GM18909 (cell line): ENCODE results near the gene STRAP.
"Not testable (repeated sequence)": the region's sequence is repeated elsewhere in the genome, so short reads cannot be mapped to it uniquely, and the experiment has no call there.

ENCODE experiments used
- ATAC-seq: cut with Tn5 transposase; IDR thresholded peaks from one replicate; pipeline ENCODE4 v1.9.1; 2021; ENCODE audit warnings: mild to moderate bottlenecking; ENCODE audit not compliant: unreplicated experiment, poor library complexity

STRAP gene

DNA sequence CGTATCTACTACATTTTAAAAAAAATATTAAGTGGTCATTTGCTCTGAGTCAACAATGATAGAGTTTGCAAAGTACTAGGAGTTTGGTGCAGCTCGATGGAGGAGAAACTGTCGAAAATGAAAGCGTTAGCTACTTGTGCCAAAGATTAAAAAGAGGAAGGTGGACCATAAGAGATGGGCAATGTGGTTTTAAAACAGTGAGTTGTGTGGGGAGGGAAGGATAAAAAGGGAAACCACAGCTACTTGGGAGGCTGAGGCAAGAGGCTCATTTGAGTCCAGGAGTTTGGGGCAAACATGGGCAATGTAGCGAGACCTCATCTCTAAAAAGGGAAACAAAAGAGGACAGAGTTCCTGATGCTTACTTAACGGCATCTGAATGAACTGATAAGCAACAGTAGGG is 18.2 kb upstream of the STRAP start:
- peak; percentile 92 for ATAC-seq

DNA sequence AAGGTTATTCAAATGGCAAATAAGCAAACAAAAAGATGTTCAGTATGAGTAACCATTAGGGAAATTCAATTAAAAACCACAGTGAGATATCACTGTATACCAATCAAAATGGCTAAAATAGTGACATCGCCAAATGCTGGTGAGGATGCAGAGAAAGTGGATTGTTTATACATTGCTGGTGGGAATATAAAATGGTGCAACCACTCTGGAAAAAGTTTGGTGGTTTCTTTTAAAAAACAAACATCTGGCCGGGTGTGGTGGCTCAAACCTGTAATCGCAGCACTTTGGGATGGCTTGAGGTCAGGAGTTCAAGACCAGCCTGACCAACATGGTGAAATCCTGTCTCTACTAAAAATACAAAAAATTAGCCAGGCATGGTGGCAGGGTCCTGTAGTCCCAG is 14.0 kb upstream of the STRAP start:
- no peak for ATAC-seq

DNA sequence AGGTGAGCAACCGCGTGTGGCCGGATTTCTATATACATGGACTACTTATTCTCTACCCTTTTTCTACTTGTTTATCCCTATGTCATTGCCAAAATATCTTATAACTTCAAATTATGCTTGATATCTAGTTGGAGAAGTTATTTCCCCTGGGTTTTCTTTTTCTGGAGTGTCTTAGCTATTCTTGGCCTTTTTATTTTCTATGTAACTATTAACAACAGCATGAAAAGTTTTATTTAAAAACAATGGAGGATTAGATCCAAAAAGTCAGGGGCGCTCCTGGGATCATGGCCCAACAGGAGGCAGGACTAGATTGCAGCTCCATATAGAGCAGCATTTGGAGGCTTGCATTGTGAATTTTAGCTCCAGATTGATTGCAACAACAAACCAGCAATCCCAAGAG is 8.6 kb upstream of the STRAP start:
- no peak for ATAC-seq

DNA sequence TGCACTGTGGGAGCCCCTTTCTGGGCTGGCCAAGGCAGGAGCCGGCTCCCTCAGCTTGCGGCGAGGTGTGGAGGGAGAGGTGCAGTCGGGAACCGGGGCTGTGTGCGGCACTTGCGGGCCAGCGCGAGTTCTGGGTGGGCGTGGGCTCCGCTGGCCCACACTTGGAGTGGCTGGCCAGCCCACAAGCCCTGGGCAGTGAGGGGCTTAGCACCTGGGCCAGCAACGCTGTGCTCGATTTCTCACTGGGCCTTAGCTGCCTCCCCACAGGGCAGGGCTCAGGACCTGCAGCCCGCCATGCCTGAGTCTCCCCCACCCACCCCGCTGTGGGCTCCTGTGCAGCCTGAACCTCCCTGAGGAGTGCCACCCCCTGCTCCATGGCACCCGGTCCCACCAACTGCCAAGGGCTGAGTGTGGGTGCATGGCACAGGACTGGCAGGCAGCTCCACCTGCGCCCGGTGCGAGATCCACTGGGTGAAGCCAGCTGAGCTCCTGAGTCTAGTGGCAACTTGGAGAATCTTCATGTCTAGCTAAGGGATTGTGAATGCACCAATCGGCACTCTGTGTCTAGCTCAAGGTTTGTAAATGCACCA is 7.5 kb upstream of the STRAP start:
- not testable (repeated sequence) for ATAC-seq

DNA sequence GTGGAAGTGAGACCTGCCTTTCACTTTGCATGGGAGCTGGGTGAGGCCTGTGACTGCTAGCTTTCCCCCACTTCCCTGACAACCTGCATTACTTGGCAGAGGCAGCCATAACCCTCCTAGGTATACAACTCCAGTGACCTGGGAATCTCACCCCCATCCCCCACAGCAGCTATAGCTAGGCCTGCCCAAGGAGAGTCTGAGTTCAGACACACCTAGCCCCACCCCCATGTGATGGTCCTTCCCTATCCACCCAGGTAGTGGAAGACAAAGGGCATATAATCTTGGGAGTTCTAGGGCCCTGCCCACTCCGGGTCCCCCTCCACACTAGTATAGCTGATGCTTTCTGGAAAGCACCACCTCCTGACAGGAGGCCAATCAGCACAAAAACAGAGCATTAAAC is 6.3 kb upstream of the STRAP start:
- no peak for ATAC-seq

DNA sequence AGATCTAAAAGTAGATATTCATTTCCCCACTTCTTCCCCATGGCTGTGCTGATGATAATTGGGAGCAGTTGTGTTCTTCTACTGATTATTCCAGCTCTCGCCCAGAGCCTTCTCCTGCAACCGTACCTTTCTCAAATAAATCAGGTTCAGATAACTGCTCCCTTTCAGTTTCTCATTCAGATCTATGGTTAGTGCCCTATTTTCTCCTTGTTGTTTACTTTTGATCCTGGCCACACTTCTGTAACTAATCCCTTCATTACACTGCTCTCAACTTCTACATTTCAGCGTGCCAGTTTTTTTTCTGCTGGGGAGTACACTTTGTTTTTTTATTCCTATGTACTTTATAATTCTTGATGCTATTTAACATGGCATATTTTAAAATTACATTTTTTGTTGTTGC is 2.8 kb upstream of the STRAP start:
- ATAC-seq = no peak

DNA sequence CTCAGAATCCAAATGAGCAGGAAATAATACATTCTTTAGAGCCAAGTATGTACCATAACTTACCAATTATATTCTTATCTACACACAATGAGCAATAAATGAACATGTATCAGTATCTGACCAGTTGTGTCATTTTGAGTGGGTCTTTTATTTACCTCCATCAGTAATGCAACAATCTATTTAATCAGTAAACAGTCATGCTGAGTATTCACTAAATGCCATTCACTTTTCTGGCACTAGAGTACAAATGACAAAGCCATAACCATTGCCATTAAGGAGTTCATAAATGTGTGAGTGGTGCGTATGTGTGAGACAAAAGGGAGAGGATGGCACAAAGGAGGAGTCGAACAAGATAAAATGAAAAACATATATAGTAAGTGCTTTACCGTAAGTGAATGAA is 1.5 kb upstream of the STRAP start:
- no peak for ATAC-seq

DNA sequence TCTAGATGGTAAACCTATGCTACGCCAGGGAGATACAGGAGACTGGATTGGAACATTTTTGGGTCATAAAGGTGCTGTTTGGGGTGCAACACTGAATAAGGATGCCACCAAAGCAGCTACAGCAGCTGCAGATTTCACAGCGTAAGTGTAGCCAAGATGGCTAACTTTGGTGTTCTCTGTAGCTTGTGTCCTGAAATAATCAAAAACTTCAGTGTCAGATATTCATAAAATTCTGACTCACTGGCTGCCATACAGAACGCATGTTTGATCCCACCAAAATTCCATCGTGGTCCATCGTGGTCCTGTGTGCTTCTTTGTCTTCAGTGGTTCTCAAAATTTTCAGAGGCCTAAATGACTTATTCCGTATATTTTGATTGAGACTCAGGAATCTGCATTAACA is 1.3 kb downstream of the STRAP start:
- ATAC-seq = no peak

DNA sequence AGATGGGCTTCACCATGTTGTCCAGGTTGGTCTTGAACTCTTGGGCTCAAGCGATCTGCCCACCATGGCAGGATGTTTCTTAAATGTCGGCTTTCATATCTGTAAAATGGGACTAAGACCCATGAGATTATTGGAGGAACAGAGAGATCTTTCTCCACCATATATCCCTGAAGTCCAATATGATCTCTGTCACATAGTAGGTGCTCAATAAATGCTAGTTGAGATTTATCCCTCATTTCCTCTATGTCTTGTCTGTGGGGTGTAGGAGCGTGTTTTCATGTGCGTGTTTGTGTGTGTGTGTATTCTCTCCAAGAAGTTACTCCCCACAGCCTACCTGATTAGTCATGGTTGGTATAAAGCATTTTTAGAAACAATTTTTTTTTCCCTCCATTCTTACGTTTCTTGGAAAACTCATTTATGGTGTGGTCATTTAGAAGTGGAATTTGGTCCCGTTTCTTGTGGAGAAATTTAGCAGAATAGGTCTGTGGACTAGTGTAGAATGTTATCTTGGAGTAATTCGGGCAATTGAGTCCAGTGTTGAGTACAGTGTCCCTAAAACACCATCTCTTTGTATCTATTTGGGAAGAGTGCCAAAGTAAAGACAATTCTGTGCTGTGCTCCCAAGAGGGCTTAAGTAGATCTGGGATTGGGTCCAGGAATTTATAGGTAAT is 4.3 kb downstream of the STRAP start:
- no peak for ATAC-seq

DNA sequence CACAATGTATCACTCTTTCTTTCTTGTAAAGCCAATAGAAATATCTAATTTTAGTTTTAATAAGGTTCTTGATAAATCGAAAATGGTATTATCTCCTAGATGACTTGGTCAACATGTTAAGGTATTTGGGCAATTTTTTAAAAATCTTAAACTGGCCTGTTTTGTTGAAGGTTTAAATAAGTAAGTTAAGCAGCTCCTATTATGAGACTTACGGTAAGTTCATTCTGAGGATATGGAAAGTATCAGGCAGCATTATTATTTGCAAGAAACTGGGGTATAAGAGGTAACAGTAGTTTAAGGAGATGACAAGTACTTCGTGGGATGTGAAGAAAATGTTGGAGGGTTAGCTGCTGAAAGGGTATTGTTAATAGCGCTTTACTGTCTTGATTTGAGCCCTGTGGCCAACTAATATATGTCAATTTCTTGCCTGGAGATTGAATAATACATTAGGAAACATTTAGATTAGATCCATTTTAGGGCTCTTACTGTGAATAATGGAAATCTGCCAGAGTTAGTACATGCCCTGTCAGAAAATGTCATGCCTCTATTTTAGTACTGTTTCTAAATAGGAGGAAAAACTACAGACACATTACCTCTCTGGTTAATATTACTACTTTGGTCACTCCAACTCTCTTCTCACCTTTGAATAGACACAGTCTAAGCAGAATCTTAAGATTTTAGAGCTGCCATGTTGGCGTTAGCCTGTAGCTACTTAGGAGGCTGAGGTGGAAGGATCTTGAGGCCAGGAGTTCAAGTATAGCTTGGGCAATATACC is 5.0 kb downstream of the STRAP start:
- no peak for ATAC-seq

DNA sequence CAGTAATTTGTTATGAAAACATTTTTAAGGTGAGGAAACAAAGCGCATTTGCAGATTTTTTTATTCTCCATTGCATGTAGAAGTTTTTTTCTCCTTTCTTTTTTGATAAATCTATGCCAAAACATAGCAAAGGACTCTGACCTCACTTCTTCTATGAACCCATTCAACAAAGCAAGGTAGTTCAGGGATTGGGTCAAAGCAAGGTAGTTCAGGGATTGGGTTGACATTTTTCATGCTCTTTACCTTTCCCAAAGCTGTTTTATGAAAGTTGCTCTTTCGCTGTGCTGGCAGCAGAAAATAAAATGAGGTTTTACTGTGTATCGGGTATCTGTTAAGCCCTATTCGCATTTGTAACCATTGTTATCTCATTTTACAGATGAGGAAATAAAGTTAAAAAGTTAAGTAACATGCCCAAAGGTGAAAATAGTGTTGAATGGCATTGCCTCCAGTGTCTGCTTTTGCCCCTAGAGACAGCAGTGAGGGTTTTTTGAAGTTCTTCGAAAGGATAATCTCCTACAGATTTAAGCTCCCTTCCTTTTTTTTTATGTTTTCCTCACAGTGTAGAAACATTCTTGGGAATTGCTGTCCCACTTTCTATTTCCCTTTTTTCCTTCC is 10.6 kb downstream of the STRAP start:
- ATAC-seq = no peak

DNA sequence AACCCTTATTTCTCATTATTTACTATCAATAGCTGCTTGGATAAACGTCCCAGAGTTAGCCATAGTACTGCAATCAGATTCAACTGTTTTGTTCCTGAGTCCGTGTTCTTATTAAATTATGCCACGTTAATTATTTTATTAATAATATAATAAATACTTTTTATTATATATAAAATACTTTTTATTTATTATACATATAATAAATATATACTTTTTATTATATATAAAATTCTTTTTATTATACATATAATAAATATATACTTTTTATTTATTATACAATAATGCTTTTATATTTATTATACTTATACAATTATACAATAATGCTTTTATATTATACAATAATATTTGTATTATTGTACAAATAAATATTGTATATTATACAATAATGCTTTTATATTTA is 11.1 kb downstream of the STRAP start:
- ATAC-seq = no peak

DNA sequence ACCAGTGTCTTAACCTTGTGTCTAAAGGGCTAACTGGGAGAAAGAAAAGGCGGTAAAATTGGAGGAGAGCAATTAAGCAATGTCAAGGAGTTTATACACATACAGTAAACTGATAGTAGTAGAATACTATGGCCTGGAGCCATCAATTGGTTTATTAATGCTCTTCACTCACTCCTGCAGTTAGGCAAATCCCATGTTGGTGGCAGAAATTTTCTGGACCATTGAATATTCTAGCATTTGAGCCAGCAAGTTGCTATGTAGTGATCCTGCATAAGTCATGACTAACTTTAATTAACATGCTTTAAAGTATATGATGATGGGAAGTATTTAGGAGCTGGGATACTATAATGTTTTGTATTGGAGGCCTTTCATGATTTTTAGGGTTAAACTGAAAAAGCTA is 14.7 kb downstream of the STRAP start:
- ATAC-seq = no peak

DNA sequence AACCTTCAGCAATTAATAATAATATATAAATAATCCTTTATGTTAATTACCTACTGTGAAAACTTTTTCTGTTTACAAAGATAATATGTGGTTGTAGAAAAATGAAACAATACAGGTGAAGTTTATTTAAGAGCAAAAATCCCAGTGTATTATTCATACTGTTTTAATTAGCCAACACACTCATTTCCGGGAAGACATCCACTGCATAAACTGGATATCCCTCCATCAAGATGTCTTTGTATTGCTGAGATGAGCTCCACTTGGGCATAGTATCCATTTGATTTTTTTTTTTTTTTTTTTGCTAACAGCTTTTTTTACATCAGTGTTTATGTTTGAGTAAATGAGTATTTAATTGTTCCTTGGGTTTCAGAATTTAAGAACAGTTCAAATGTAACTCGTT is 15.2 kb downstream of the STRAP start:
- no peak for ATAC-seq

DNA sequence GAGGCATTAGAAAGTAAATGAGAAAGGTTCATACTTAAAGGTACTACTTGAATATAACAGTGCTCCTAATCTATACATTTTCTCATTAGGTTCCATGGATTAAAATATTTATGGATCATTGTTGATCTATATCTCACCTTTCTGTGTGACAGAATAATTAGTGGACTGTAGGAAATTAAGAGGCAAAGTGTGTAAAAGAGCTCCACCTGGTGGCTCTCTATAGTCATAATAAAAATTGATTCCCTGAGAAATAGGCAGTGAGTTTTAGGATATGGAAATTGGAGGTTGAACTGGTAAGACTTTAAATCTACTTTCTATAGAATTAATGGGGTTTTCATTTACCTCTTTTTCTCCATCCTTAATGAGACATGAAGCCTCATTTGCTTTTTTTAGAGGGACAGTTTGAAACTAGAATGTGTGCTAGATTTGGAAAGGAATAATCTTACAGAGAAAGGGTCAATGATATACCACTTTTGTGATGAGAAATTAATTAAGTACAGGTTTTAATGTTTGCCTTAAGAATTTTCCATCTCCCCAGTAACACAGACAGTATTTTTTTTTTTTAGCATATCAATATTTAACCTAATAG is 17.2 kb downstream of the STRAP start:
- ATAC-seq = peak; percentile 64

DNA sequence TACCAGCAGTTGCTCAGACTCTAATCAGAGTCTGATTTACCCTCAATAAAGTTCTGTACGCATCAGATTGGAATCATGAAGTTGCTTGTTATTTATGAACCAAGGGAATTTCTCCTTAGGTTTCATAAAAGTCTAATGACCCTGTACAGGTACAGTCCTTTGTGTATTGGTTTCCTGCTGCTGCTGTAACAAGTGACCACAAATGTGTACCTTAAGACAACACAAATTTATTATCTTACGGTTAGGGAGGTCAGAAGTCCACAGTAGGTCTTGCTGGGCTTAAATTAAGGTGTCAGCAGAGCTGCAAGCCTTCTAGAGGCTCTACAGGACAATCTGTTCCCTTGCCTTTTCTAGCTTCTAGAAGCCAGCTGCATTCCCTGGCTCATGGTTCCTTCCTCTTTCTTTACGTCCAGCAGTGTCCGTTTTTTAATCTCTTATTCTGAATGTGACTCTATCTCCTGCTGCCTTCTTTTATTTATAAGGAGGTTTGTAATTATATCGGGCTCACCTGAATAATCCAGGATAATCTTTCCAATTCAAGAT is 22.3 kb downstream of the STRAP start:
- no peak for ATAC-seq

DNA sequence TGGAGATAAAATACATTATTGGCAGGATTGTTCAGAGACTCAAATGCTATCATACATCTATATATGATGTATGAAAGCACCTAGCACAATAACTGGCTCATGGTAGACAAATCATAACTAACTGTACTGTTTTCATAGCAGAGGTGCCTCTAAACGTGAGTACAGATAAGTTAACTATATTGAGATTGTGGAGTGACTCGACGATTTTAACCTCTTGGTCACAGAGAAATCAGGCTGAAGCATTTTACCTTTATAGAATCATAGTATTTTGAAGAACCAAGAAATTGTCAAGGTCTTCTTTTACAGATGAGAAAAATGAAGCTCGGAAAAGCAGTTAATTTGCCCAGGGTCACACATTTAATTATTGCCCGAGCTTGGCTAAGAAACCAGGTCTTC is 28.3 kb downstream of the STRAP start:
- no peak for ATAC-seq

DNA sequence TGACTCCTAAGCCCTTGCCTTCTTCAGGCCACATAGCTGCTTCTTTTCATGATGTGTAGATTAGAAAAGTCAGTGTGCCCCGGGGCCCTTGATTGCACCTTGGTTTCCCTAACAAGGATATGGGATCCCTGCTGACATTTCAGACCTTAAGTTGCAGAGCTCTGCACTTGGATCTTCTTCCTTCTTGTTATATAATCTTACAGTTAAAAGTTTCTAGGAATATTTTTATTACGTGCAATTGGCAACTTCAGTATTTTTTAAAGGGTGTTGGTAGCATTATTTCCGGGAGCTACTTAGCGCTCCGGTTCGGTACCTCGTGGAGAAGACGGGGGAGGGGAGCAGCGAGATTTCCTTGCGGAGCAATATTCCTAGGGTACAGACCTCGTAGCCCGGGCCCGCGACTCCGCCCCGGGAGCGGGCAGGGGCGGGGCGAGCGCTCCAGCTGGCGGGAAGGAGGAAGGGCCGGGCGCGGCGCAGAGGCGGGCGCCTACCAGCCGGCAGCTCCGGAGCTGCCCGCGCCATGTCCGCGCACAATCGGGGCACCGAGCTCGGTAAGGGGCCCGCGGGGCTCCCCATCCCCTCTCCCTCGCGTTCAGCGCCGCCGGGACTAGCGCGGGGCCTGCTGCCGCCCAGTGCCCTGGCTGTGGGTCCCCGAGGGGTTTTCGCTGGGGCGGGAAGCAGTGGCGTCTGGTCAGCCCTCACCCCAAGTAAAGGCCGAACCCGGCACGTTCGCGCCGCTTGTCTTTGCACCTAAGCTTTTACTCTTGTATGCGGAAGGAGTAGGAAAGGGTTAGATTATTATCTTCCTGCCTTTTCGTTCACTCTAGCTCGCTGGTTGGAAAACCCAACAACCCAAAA is 28.9 kb downstream of the STRAP start, which contains the start of gene DERA:
DERA (plus strand) TSS at position 469 of the 858 bp plus-strand sequence; CDS start at position 521, 52 bp downstream.
- ATAC-seq = peak; percentile 94

DNA sequence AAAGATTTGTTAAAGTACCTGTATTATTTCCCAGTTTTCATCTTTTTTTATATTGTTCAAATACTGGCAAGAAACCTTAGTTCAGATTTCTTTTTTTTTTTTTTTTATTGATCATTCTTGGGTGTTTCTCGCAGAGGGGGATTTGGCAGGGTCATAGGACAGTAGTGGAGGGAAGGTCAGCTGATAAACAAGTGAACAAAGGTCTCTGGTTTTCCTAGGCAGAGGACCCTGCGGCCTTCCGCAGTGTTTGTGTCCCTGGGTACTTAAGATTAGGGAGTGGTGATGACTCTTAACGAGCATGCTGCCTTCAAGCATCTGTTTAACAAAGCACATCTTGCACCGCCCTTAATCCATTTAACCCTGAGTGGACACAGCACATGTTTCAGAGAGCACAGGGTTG is 29.7 kb downstream of the STRAP start:
- not testable (repeated sequence) for ATAC-seq

DNA sequence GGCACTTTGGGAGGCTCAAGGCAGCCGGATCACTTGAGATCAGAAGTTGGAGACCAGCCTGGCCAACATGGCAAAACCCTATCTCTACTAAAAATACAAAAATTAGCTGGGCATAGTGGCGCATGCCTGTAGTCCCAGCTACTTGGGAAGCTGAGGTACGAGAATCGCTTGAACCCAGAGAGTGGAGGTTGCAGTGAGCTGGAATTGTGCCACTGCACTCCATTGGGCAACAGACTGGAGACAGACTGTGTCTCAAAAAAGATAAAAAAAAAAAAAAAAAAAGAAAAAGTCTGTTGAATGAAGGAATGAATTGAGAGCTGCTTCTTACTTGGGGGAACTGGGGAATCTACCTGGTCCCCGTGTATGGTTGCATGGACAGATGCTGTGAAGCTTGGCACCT is 31.9 kb downstream of the STRAP start:
- not testable (repeated sequence) for ATAC-seq
